Measurements from ENCODE around the gene TMEM205.

DNA sequence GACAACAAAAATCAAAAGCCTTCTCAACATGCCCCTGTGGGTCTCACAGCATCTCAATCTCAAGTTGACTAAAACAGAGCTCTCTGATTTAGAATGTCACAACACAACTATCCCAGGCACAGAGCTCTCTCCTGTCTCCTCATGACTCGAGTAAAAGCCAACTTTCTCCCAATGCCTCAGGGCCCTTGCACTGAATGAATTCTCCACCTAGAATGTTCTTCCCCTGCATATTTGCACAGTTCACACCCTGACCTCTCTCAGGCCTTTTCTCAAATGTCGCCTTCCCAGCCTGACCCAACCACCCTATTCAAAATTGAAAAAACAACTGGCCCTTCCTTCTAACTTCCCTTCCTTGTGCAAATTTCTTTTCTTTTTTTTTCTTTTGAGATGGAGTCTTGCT lies 24.7 kb upstream of the TMEM205 start:
- TF ChIP-seq CTCF (IDR thresholded peaks at IDR 0.05; ENCODE audit: control extremely low read depth in 1 of 3, insufficient read depth in 1 of 3, low read depth in 1 of 3, low read length in 3 of 3): no peak
- no peak for TF ChIP-seq POLR2A (IDR thresholded peaks at IDR 0.05; ENCODE audit: control extremely low read depth in 1 of 2, low read depth in 2 of 2, low read length in 2 of 2)
- TF ChIP-seq SIRT6 (IDR thresholded peaks at IDR 0.05; ENCODE audit: low read length): no peak
